NCI-H2227 (cell line): ENCODE measurements around the gene NPHP1.
"Not testable (repeated sequence)": the region's sequence is repeated elsewhere in the genome, so short reads cannot be mapped to it uniquely, and the experiment has no call there.

Experiments
- DNase-seq: peaks from one replicate; lab custom pipeline; 2025; ENCODE audit not compliant: unreplicated experiment; lab: John Stamatoyannopoulos, UW

The NPHP1 gene

GRCh38 chr2:110105183-110105582 is 99.6 kb downstream of the NPHP1 start:
- DNase-seq: no peak

- DNase-seq: no peak
Observed at GRCh38 chr2:110104025-110104771, 100.6 kb downstream of the NPHP1 start.

- no peak for DNase-seq
Observed at GRCh38 chr2:110103061-110103961, 101.5 kb downstream of the NPHP1 start.

GRCh38 chr2:110101901-110102803 is 102.7 kb downstream of the NPHP1 start:
- DNase-seq: no peak

GRCh38 chr2:110101280-110101844 is 103.5 kb downstream of the NPHP1 start:
- peak; percentile 59 for DNase-seq

- not testable (repeated sequence) for DNase-seq
Observed at GRCh38 chr2:110100880-110101279, 103.9 kb downstream of the NPHP1 start.

- DNase-seq: no peak
Observed at GRCh38 chr2:110100480-110100879, 104.3 kb downstream of the NPHP1 start.

GRCh38 chr2:110099471-110100225 is 105.2 kb downstream of the NPHP1 start:
- DNase-seq: no peak

- no peak for DNase-seq
Observed at GRCh38 chr2:110099038-110099425, 105.8 kb downstream of the NPHP1 start.

- DNase-seq: no peak
Observed at GRCh38 chr2:110097506-110098220, 107.2 kb downstream of the NPHP1 start.

- no peak for DNase-seq
Observed at GRCh38 chr2:110095994-110096633, 108.7 kb downstream of the NPHP1 start.

- DNase-seq: not testable (repeated sequence)
Observed at GRCh38 chr2:110094884-110095534, 109.8 kb downstream of the NPHP1 start.

- DNase-seq: not testable (repeated sequence)
Observed at GRCh38 chr2:110093924-110094323, 110.9 kb downstream of the NPHP1 start.

GRCh38 chr2:110090164-110090563 is 114.6 kb downstream of the NPHP1 start:
- DNase-seq: not testable (repeated sequence)

- DNase-seq: not testable (repeated sequence)
Observed at GRCh38 chr2:110083757-110084156, 121.1 kb downstream of the NPHP1 start.

- DNase-seq: not testable (repeated sequence)
Observed at GRCh38 chr2:110083162-110083561, 121.7 kb downstream of the NPHP1 start.

GRCh38 chr2:110078104-110078503 is 126.7 kb downstream of the NPHP1 start:
- DNase-seq: not testable (repeated sequence)

- DNase-seq: not testable (repeated sequence)
Observed at GRCh38 chr2:110075896-110076295, 128.9 kb downstream of the NPHP1 start.
